ENCODE measurements around the gene LSM12. TPM values are rescaled to one million over a fixed set of nuclear protein-coding genes. Genes with fewer than 3 reads are reported as not detected.

Gene LSM12
- total RNA-seq (14.4 TPM), polyA plus RNA-seq (ENCODE audit: insufficient read depth in 1 of 8, insufficient read length in 8 of 8, low replicate concordance in 1 of 8) (10 to 100 TPM; 23.6 to 32.6 (median 28.0) TPM)
- long read RNA-seq, donor 1, transcript LSM12-201 (5 exons, 2,308 nt), result major isoform, 7 of 7 reads
- long read RNA-seq, donor 1, partial matches to known transcripts, result 0 of 7 reads
- long read RNA-seq, donor 1, other reads (novel, unspliced or antisense), result 0 of 7 reads
- long read RNA-seq, donor 2, partial matches to known transcripts, result 0 of 3 reads
- long read RNA-seq, donor 2, other reads (novel, unspliced or antisense), result 0 of 3 reads
- long read RNA-seq, donor 3, transcript LSM12-201 (5 exons, 2,308 nt), result major isoform, 21 of 22 reads
- long read RNA-seq, donor 3, partial matches to known transcripts, result 0 of 22 reads
- long read RNA-seq, donor 3, other reads (novel, unspliced or antisense), result 0 of 22 reads
- long read RNA-seq, donor 4, transcript LSM12-201 (5 exons, 2,308 nt), result major isoform, 11 of 11 reads
- long read RNA-seq, donor 4, partial matches to known transcripts, result 0 of 11 reads
- long read RNA-seq, donor 4, other reads (novel, unspliced or antisense), result 0 of 11 reads
- long read RNA-seq, donor 5, transcript LSM12-201 (5 exons, 2,308 nt), result major isoform, 39 of 41 reads
- long read RNA-seq, donor 5, partial matches to known transcripts, result 0 of 41 reads
- long read RNA-seq, donor 5, other reads (novel, unspliced or antisense), result 0 of 41 reads
- long read RNA-seq, donor 6, transcript LSM12-201 (5 exons, 2,308 nt), result major isoform, 29 of 30 reads
- long read RNA-seq, donor 6, partial matches to known transcripts, result 0 of 30 reads
- long read RNA-seq, donor 6, other reads (novel, unspliced or antisense), result 0 of 30 reads
- long read RNA-seq, donor 7, transcript LSM12-201 (5 exons, 2,308 nt), result major isoform, 26 of 51 reads
- long read RNA-seq, donor 7, partial matches to known transcripts, result 6 of 51 reads
- long read RNA-seq, donor 7, other reads (novel, unspliced or antisense), result 19 of 51 reads
- long read RNA-seq, donor 8, transcript LSM12-201 (5 exons, 2,308 nt), result major isoform, 21 of 50 reads
- long read RNA-seq, donor 8, partial matches to known transcripts, result 18 of 50 reads
- long read RNA-seq, donor 8, other reads (novel, unspliced or antisense), result 11 of 50 reads
- long read RNA-seq, donor 9, transcript LSM12-201 (5 exons, 2,308 nt), result major isoform, 8 of 10 reads
- long read RNA-seq, donor 9, partial matches to known transcripts, result 0 of 10 reads
- long read RNA-seq, donor 9, other reads (novel, unspliced or antisense), result 0 of 10 reads
- long read RNA-seq, donor 10, transcript LSM12-201 (5 exons, 2,308 nt), result major isoform, 21 of 22 reads
- long read RNA-seq, donor 10, partial matches to known transcripts, result 0 of 22 reads
- long read RNA-seq, donor 10, other reads (novel, unspliced or antisense), result 0 of 22 reads
- long read RNA-seq, donor 11, transcript LSM12-201 (5 exons, 2,308 nt), result major isoform, 17 of 49 reads
- long read RNA-seq, donor 11, partial matches to known transcripts, result 18 of 49 reads
- long read RNA-seq, donor 11, other reads (novel, unspliced or antisense), result 13 of 49 reads

DNA sequence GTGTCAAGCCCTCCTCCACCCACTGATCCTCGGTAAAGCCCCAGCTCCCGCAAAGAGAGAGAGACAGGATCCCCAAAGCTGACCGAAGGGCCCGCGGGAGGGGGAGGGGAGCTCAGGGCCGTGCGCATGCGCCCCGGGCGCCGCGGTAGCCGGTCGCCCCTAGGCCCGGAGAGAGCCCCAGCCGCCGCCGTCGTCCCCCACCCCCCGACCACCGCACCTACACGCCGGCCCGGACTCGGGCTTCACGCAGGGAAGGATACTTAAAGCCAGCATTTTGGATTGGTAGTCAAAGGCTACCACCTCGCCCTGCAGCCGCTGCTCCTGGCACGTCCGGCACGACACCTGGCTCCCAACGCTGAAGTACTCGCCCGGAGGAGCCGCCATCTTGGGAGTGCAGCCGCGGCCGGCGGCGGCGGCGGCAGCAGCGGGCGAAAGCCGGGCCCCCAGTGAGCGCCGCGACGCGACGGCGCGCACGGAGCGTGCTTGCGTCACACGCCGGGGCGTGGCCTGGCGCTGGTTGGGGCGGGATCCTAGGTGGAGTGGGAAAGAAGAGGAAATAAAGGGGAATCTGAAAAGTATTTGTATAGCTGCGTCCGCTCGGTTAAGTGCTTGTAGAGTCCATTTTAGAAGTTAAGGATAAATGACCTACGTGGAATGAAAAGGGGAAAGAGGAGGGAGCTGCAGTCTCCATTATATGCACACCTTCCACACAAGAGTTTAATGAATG lies at the start of gene LSM12:
LSM12 (minus strand) TSS at position 468 of the 727 bp plus-strand sequence; CDS start at position 384, 84 bp downstream.
- Histone ChIP-seq H3K27me3 (ENCODE audit: control insufficient read depth, insufficient read depth, low read length) (no peaks in the 10 kb centered on the region), H3K4me1 (ENCODE audit: control insufficient read depth, insufficient read depth, low read length) (peaks cover 22% of the 10 kb centered on the region), H3K9me3 (replicated peaks; ENCODE audit: control insufficient read depth, low read depth, low read length) (no peaks in the 10 kb centered on the region), H3K36me3 (ENCODE audit: control insufficient read depth, insufficient read depth, low read length) (peaks cover 21% of the 10 kb centered on the region), H3K27ac (ENCODE audit: low read length) (peak within 1 kb of the TSS; percentile 96), H3K4me3 (ENCODE audit: low read length) (peak within 1 kb of the TSS; percentile 78)
- peak; percentile 96 for DNase-seq
- WGBS (ENCODE audit: insufficient coverage), result under 1% methylated on average over 43 of the region's 65 CpGs

DNA sequence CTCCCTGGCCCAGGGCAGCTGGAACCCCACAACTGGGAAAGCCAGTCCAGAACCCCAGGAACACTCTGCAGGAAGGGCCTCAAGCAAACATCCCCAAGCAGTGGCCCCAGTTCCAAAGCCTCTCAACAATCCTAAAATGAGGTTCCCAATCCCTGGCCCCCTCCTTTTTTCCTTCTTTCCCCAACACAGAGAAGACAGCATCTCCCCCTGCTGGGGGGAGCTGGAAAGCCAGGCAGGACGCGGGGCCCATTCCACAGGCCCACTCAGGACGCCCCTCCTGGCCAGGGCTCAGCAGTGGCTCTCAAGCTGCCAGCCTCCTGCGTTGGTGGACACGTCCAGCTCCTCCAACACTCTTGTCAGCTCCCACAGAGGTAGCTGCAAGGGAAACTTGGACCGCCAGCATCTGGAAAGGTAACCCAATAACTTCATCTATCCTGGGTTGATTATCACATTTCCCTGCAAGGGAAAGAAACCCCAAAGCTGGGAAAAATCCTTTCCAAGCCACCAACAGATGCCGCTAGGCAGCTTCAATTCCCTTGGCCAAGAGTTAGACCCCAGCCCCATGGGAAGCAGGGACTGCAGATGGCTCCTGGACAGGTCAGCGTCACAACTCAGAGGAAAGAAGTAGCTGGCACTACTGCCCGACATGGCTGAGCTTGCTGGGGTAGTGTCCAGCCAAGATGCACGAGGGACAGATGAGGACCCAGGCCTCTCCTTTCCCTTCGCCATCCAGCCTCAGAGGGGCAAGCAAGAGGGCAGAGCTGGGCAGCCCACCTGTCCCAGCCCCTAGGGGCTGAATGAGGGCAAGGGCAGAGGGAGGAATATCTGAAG lies 49.3 kb upstream of the LSM12 start:
- Histone ChIP-seq H3K36me3 (ENCODE audit: control insufficient read depth, insufficient read depth, low read length) (peaks cover 44% of the 10 kb centered on the region), H3K4me1 (ENCODE audit: control insufficient read depth, insufficient read depth, low read length) (peaks cover 64% of the 10 kb centered on the region), H3K27me3 (ENCODE audit: control insufficient read depth, insufficient read depth, low read length) (no peaks in the 10 kb centered on the region), H3K27ac (ENCODE audit: low read length) (no peak overlapping the region), H3K4me3 (ENCODE audit: low read length) (no peak overlapping the region), H3K9me3 (replicated peaks; ENCODE audit: control insufficient read depth, low read depth, low read length) (no peaks in the 10 kb centered on the region)
- DNase-seq, result no peak
- WGBS (ENCODE audit: insufficient coverage), result 38% methylated on average over 9 of the region's 11 CpGs

DNA sequence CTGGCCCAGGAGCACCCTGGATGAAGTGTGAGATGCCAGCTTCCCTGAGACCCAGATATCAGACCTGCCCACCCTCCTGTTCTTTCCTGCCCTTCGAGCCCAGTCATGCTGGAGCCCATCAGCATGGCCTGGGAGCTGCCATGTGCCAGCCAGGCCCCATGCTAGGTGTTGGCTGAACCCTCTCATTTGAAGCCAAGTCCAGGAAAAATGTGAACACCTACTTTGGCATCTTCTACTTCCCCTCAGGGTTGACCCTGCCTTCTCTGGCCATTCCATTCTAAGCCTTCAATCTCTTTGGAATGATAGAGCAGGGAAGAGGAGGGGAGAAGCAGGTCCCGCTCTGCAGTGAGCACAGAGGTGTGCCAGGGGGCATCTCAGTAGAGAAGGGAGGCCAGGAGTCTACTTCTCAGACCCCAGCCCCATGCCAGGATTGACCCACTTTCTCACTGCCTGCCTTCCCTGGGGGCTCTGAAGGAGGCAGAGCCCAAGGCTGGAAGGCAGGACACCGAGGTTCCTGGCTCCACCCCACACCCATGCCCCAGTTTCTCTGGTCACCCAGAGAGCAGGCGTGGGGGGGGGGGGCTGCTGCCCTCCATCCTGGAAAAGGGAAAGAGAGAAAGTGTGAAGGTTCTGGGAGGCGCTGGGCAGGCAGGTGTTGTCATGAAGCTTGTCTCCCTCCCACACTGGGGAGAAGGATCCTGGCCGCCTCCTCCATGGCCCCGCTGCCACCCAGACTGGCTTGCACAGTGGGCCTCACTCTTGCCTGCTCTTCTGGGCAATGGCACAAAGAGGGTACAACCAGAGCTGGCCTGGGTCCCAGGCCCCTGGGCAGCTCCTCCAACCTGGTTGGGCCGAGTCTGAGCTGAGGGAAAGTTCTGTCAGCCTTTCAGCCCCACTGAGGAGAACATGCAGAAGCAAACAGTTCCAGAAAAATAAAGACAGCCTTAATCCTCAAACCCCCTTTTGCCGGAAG lies 47.7 kb upstream of the LSM12 start:
- Histone ChIP-seq H3K27ac (ENCODE audit: low read length) (no peak overlapping the region), H3K9me3 (replicated peaks; ENCODE audit: control insufficient read depth, low read depth, low read length) (no peaks in the 10 kb centered on the region), H3K36me3 (ENCODE audit: control insufficient read depth, insufficient read depth, low read length) (peaks cover 44% of the 10 kb centered on the region), H3K4me1 (ENCODE audit: control insufficient read depth, insufficient read depth, low read length) (peaks cover 78% of the 10 kb centered on the region), H3K27me3 (ENCODE audit: control insufficient read depth, insufficient read depth, low read length) (no peaks in the 10 kb centered on the region), H3K4me3 (ENCODE audit: low read length) (no peak overlapping the region)
- 86% methylated on average over 3 of the region's 9 CpGs for WGBS (ENCODE audit: insufficient coverage)
- DNase-seq, result no peak

DNA sequence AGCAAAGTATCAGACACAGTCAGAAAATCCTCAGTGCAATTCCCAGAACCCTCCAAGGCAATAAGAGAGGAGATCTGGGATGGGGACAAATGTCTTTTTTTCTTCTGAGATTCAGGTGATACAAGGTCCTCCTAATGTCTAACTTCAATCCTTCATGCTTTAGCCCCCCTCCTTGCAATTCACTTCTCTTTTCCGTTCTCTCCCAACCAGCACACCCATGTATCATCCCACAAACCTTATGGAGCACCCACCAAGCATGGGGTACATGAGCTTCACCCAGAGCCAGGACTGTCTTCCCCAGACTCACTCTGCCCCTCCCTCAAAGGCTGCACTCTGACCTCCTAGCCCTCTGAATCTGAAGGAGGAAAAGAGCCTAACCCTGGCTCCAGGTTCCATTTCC lies 46.9 kb upstream of the LSM12 start:
- H3K4me1 ChIP-seq (ENCODE audit: control insufficient read depth, insufficient read depth, low read length), result peaks cover 79% of the 10 kb centered on the region
- DNase-seq, result no peak
- peaks cover 46% of the 10 kb centered on the region for H3K36me3 ChIP-seq (ENCODE audit: control insufficient read depth, insufficient read depth, low read length)
- no peaks in the 10 kb centered on the region for H3K9me3 ChIP-seq (replicated peaks; ENCODE audit: control insufficient read depth, low read depth, low read length)
- WGBS (ENCODE audit: insufficient coverage), result 71% methylated on average over 1 of the region's 1 CpG
- peak overlapping the region; percentile 93 for H3K27ac ChIP-seq (ENCODE audit: low read length)
- H3K4me3 ChIP-seq (ENCODE audit: low read length), result no peak overlapping the region
- H3K27me3 ChIP-seq (ENCODE audit: control insufficient read depth, insufficient read depth, low read length), result no peaks in the 10 kb centered on the region

DNA sequence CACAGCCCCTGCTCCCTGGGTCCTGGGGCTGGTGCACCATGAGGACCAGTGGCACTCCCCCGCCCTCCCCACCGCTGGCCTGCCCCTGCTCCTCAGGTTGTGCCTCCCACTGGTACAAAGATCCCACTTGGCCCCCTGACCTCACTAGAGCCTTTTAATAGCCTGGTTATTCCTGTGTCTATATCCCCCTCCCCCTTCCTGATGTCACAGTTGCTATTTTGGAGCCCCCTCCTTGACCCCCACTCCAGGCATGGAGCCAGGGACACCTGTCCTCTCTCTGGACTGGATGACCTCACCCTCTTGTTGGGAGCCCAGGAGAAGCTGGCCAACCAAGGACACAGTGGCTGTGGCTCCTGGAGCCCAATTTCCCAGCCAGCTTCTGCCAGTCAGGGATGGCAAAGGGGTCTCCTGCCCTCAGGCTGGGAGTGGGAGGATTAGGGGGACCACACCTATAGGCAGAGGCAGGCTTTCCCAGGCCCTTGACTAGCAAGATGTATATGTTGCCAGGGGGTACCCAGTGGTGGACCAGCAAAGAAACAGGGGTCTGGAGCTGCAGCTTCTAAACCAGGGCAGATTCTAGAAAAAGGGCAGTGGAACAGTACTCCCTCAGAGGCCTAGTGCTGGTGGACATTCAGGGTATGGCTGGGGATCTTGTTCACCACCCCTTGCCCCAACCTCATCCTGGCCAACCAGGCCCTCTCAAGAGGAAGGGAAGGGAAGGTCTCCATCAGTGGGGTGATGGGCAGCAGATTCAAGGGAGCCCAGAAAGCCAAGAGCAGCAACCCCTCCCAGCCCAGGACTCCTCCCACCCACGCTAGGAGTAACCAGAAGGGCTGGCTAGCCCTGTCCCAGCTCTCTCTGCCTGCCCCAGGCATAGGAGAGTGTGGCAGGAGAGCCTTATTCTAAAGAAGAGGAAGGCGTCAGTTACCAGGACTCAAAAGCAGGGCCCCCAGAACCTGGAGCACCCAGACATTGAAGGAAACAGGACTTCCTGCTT lies 46.1 kb upstream of the LSM12 start:
- H3K9me3 ChIP-seq (replicated peaks; ENCODE audit: control insufficient read depth, low read depth, low read length), result no peaks in the 10 kb centered on the region
- H3K27ac ChIP-seq (ENCODE audit: low read length), result peak overlapping the region; percentile 93
- H3K36me3 ChIP-seq (ENCODE audit: control insufficient read depth, insufficient read depth, low read length), result peaks cover 42% of the 10 kb centered on the region
- H3K4me3 ChIP-seq (ENCODE audit: low read length), result no peak overlapping the region
- 78% methylated on average over 3 of the region's 4 CpGs for WGBS (ENCODE audit: insufficient coverage)
- DNase-seq, result peak; percentile 84
- H3K4me1 ChIP-seq (ENCODE audit: control insufficient read depth, insufficient read depth, low read length), result peaks cover 87% of the 10 kb centered on the region
- no peaks in the 10 kb centered on the region for H3K27me3 ChIP-seq (ENCODE audit: control insufficient read depth, insufficient read depth, low read length)

DNA sequence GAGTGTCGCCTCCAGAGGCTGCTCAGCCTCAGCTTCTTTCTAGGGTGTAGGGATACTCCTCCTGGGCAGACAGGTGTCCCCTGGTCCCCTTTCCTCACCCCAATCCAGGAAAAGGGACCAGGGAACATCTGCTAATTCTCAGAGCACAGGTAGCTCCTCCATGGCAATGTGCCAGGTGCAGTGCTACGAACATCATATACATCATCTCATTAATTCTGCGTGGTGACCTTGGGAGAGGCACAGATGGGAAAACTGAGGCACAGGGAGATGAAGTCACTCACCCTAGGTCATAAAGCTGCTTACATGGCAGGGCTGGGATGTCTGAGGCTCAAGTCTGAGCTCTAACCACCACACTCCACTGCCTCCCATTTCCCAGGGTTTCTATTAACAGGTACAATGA lies 45.3 kb upstream of the LSM12 start:
- peaks cover 95% of the 10 kb centered on the region for H3K4me1 ChIP-seq (ENCODE audit: control insufficient read depth, insufficient read depth, low read length)
- H3K4me3 ChIP-seq (ENCODE audit: low read length), result peak overlapping the region; percentile 13

DNA sequence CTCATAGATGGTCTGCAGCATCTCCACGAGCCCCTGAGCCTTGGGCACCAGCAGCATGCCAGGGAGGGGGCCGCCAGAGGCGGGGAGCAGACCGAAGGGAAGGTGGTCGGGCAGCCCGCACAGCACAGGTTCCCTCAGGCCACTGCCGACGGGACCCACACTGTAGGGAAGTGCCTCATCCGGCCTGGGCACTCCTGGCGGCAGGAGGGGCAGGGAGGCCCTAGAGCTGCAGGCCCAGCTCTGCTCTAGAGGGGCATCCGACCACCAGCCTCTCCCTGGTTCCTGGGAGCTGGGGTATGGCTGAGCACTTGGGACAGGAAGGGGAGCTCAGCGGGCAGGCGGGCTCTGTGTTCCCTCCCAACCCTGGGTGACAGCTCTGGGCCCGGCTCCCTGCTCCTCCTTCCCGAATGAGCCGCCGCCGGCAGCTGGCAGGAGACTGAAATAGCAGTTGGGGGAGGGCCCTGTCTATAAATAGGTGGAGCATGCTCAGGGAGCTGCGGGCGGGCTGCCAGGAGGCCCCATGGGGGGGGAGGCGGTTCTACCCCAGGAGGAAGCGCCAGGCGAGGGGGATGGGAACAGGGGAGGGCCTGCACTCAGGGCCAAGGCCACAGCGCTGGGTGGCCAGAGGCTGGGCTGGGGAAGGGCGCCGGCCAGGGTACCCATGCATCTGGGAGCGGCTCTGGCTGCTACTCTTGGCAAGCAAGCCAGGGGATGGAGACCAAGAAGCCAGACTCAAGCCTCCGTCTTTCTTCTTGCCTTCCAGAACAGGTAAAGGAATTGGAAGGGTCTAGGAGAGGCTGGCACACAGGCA lies 44.6 kb upstream of the LSM12 start:
- Histone ChIP-seq H3K36me3 (ENCODE audit: control insufficient read depth, insufficient read depth, low read length) (peaks cover 26% of the 10 kb centered on the region), H3K9me3 (replicated peaks; ENCODE audit: control insufficient read depth, low read depth, low read length) (no peaks in the 10 kb centered on the region), H3K4me1 (ENCODE audit: control insufficient read depth, insufficient read depth, low read length) (peaks cover 100% of the 10 kb centered on the region), H3K27ac (ENCODE audit: low read length) (peak overlapping the region; percentile 93), H3K4me3 (ENCODE audit: low read length) (peak overlapping the region; percentile 55), H3K27me3 (ENCODE audit: control insufficient read depth, insufficient read depth, low read length) (no peaks in the 10 kb centered on the region)
- DNase-seq, result peak; percentile 97
- 9% methylated on average over 27 of the region's 28 CpGs for WGBS (ENCODE audit: insufficient coverage)

More for the DNA sequence above, 45.3 kb upstream of the LSM12 start:
- Histone ChIP-seq H3K36me3 (ENCODE audit: control insufficient read depth, insufficient read depth, low read length) (peaks cover 34% of the 10 kb centered on the region), H3K27ac (ENCODE audit: low read length) (peak overlapping the region; percentile 93), H3K27me3 (ENCODE audit: control insufficient read depth, insufficient read depth, low read length) (no peaks in the 10 kb centered on the region), H3K9me3 (replicated peaks; ENCODE audit: control insufficient read depth, low read depth, low read length) (no peaks in the 10 kb centered on the region)
- WGBS (ENCODE audit: insufficient coverage), result no CpG with 5 or more reads among the region's 3 CpGs
- DNase-seq, result no peak
